H1 (cell line): ENCODE data around the gene DPYD. TPM values are rescaled to one million over a fixed set of nuclear protein-coding genes. Genes with fewer than 3 reads are reported as not detected.

Experiments used
- CBX5 ChIP-seq: fragments of 300-800, 300-1000 bp; sonication (generic); IDR thresholded peaks from 2 replicates; pipeline ENCODE4 v1.7.1; 2016; ENCODE audit warnings: antibody characterized with exemption, low read length, low read depth
- SIN3A ChIP-seq, 2 experiments: IDR thresholded peaks in 1 of 2; conservative IDR thresholded peaks in 1 of 2; 2 replicates each; pipeline ENCODE4 v1.6.1; 2011 to 2012; ENCODE audit warnings: low read length in 2 of 2, improper control_type of control experiment in 1 of 2, low read depth in 1 of 2, mild to moderate bottlenecking in 1 of 2
- polyA plus RNA-seq, 7 experiments: library from polyadenylated mRNA; depleted of rRNA in 3 of 7; stranded (reverse) in 5 of 7; unstranded in 2 of 7; fragments of >200 nt in 5 of 7; fragments of 200-250 nt in 2 of 7; gene quantifications; 1 replicate in 5 of 7; 2 replicates in 1 of 7; 4 replicates in 1 of 7; pipeline versions ENCODE4 v1.2.1 to v1.2.3, GENCODE V29; 2011 to 2013; ENCODE audit warnings: missing spikeins in 2 of 7, mixed read lengths in 2 of 7
- total RNA-seq: library from RNA; stranded (reverse); fragmentation: NEBNext Ultra II Directional; extraction: Animal tissue kit (Norgen Biotek cat#: 25700); gene quantifications from 2 replicates; pipeline ENCODE4 v1.2.1, GENCODE V29; 2021

The DPYD gene
- total and polyA plus RNA-seq, 2 of the 8 experiments (the other 6 are each of a cell fraction or from before 2014, with no cell fraction given): 0.29 to 0.73 TPM

DNA sequence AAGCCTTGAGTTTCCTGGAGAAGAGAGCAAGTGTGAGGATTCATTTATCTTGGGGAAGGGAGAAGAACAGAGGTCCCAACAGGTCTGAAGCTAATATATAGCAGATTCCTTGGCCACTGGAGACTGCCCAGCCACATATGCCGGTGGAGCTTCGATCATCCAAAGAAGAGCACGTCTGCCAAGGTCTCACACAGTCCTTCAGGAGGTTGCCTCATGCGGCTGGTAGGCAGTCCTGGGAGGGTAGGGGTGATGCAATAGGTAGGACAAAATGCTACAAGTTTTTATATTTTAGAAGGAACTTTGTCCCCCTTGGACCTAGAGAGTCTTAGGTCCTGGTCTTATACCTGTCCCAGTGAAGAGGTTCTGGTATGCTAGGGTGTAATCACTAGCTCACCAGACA lies 582.5 kb downstream of the DPYD start (continued):
- TF ChIP-seq SIN3A (conservative IDR thresholded peaks at IDR 0.05 in 1 of 2, IDR thresholded peaks at IDR 0.05 in 1 of 2; ENCODE audit: low read depth in 1 of 2, low read length in 2 of 2): no peak
- no peak for TF ChIP-seq CBX5
